Ureter (tissue), 1 donor: ENCODE data around the gene CYTIP. TPM values are rescaled to one million over a fixed set of nuclear protein-coding genes. Genes with fewer than 3 reads are reported as not detected.

Source experiments
- DNase-seq: peaks from one replicate; pipeline ENCODE4 v3.0.0-alpha.2; 2020; ENCODE audit warnings: low spot score
- total RNA-seq: library from RNA; stranded (reverse); gene quantifications from one replicate; pipeline ENCODE4 v1.2.4, GENCODE V29; 2023
- donor health status: DM: yes; HTN: yes; CAD: no.

Gene CYTIP
- total RNA-seq, 1 donor from 2014 or later: 15.8 TPM

- DNase-seq: no peak
Measured at GRCh38 chr2:157463002-157463401, 19.1 kb upstream of the CYTIP start.

- DNase-seq: no peak
Measured at GRCh38 chr2:157460897-157461296, 17.0 kb upstream of the CYTIP start.

- DNase-seq: no peak
Measured at GRCh38 chr2:157460384-157460837, 16.5 kb upstream of the CYTIP start.

GRCh38 chr2:157459486-157459885 is 15.6 kb upstream of the CYTIP start:
- DNase-seq: no peak

- DNase-seq: no peak
Measured at GRCh38 chr2:157447741-157448140, 3.9 kb upstream of the CYTIP start.

- no peak for DNase-seq
Measured at GRCh38 chr2:157447031-157447430, 3.1 kb upstream of the CYTIP start.

- no peak for DNase-seq
Measured at GRCh38 chr2:157444641-157445040, 752 bp upstream of the CYTIP start.

- no peak for DNase-seq
Measured at GRCh38 chr2:157443090-157443489, 799 bp downstream of the CYTIP start.

GRCh38 chr2:157442636-157443035 is 1.3 kb downstream of the CYTIP start:
- no peak for DNase-seq

- no peak for DNase-seq
Measured at GRCh38 chr2:157442191-157442590, 1.7 kb downstream of the CYTIP start.

- DNase-seq: no peak
Measured at GRCh38 chr2:157441072-157441454, 2.8 kb downstream of the CYTIP start.

- DNase-seq: no peak
Measured at GRCh38 chr2:157440404-157441071, 3.4 kb downstream of the CYTIP start.

GRCh38 chr2:157439824-157440186 is 4.1 kb downstream of the CYTIP start:
- DNase-seq: no peak

- DNase-seq: no peak
Measured at GRCh38 chr2:157438863-157439823, 4.7 kb downstream of the CYTIP start.

GRCh38 chr2:157433394-157433793 is 10.5 kb downstream of the CYTIP start:
- no peak for DNase-seq

GRCh38 chr2:157432475-157433106 is 11.3 kb downstream of the CYTIP start:
- DNase-seq: no peak

GRCh38 chr2:157431176-157431575 is 12.7 kb downstream of the CYTIP start:
- no peak for DNase-seq

GRCh38 chr2:157428500-157429175 is 15.3 kb downstream of the CYTIP start:
- no peak for DNase-seq

GRCh38 chr2:157427922-157428303 is 16.0 kb downstream of the CYTIP start:
- DNase-seq: no peak

- no peak for DNase-seq
Measured at GRCh38 chr2:157427003-157427921, 16.6 kb downstream of the CYTIP start.

- no peak for DNase-seq
Measured at GRCh38 chr2:157426477-157426994, 17.4 kb downstream of the CYTIP start.
